Tibial nerve (tissue), 4 donors: ENCODE data around the gene PREP. TPM values are rescaled to one million over a fixed set of nuclear protein-coding genes. Genes with fewer than 3 reads are reported as not detected.
A peak's percentile ranks its signal among the peaks of the same experiment; 100 is the strongest.

ENCODE experiments used
- DNase-seq, 2 donors: peaks; one replicate each; pipeline ENCODE4 v3.0.0-alpha.2; 2019; ENCODE audit warnings: low spot score in 2 of 2
- H3K27ac ChIP-seq, 4 donors: fragments of 200-600 bp; sonication (generic) in 3 of 4; one replicate each; pipeline ENCODE4 v1.5.1; 2017 to 2019; ENCODE audit warnings: mild to moderate bottlenecking in 1 of 4
- H3K27me3 ChIP-seq, 2 donors: fragments of 200-600 bp; sonication (generic) in 1 of 2; one replicate each; pipeline versions ENCODE4 v1.5.1 to v1.6.0; 2017 to 2019
- H3K36me3 ChIP-seq, 3 donors: fragments of 200-600 bp; sonication (generic); one replicate each; pipeline ENCODE4 v1.5.1; 2018 to 2019
- H3K4me1 ChIP-seq, 4 donors: fragments of 200-600 bp; sonication (generic) in 3 of 4; one replicate each; pipeline ENCODE4 v1.5.1; 2017 to 2019
- H3K4me3 ChIP-seq, 4 donors: fragments of 200-600 bp; sonication (generic) in 3 of 4; one replicate each; pipeline ENCODE4 v1.5.1; 2017 to 2019; ENCODE audit warnings: mild to moderate bottlenecking in 1 of 4, moderate library complexity in 1 of 4
- H3K9me3 ChIP-seq, 4 donors: fragments of 200-600 bp; sonication (generic) in 3 of 4; one replicate each; pipeline ENCODE4 v1.5.1; 2017 to 2019
- EP300 ChIP-seq, 2 donors: sonication (generic); formaldehyde crosslinking; IDR thresholded peaks; one replicate each; pipeline ENCODE4 v1.6.1; 2017; ENCODE audit warnings: antibody characterized with exemption in 2 of 2, mild to moderate bottlenecking in 1 of 2
- POLR2A ChIP-seq, 2 donors: fragments of 450-650 bp; IDR thresholded peaks; one replicate each; pipeline ENCODE4 v1.6.1; 2017; ENCODE audit warnings: antibody characterized with exemption in 2 of 2, mild to moderate bottlenecking in 2 of 2, moderate library complexity in 2 of 2
- WGBS, 2 donors: methylation state at CpG; one replicate each; pipeline ENCODE4 v1.1.5; 2018; 5-methylcytosine and 5-hydroxymethylcytosine counted together
- total RNA-seq, 4 donors: library from RNA; depleted of rRNA; stranded (reverse); fragments of >200 nt; gene quantifications; one replicate each; pipeline ENCODE4 v1.1.0, GENCODE V29; 2016
- TF ChIP-seq, protein P1 (sequence below), 5 experiments: fragments of 200-600 bp in 3 of 5; fragments of 450-650 bp in 2 of 5; sonication (generic) in 3 of 5; IDR thresholded peaks; one replicate each; pipeline ENCODE4 v1.5.1; 2016 to 2019; ENCODE audit warnings: antibody characterized with exemption in 5 of 5, mild to moderate bottlenecking in 3 of 5, moderate library complexity in 2 of 5

PREP gene
- total RNA-seq, 4 donors from 2014 or later = 19.7 to 21.9 (median 21.6) TPM

DNA sequence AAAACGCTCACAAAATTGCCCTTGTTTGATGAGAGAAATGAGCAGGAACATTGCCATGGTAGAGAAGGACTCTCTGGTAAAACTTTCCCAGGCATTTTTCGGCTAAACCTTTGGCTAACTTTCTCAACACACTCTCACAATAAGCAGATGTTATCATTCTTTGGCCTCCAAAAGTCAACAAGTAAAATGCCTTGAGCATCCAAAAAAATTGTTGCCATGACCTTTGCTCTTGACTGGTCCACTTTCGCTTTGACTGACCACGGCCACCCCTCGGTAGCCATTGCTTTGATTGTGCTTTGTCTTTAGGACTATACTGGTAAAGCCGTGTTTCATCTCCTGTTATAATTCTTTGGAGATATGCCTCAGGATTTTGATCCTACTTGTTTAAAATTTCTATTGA, 41.1 kb upstream of the PREP start:
- TF ChIP-seq, protein P1, sequence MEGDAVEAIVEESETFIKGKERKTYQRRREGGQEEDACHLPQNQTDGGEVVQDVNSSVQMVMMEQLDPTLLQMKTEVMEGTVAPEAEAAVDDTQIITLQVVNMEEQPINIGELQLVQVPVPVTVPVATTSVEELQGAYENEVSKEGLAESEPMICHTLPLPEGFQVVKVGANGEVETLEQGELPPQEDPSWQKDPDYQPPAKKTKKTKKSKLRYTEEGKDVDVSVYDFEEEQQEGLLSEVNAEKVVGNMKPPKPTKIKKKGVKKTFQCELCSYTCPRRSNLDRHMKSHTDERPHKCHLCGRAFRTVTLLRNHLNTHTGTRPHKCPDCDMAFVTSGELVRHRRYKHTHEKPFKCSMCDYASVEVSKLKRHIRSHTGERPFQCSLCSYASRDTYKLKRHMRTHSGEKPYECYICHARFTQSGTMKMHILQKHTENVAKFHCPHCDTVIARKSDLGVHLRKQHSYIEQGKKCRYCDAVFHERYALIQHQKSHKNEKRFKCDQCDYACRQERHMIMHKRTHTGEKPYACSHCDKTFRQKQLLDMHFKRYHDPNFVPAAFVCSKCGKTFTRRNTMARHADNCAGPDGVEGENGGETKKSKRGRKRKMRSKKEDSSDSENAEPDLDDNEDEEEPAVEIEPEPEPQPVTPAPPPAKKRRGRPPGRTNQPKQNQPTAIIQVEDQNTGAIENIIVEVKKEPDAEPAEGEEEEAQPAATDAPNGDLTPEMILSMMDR (IDR thresholded peaks at IDR 0.05) = no peak
- TF ChIP-seq POLR2A (IDR thresholded peaks at IDR 0.05) = no peak
- Histone ChIP-seq H3K4me3 (no peak overlapping the region), H3K27me3 (no peaks in the 10 kb centered on the region), H3K4me1 (no peaks in the 10 kb centered on the region), H3K9me3 (no peaks in the 10 kb centered on the region), H3K27ac (no peak overlapping the region), H3K36me3 (no peaks in the 10 kb centered on the region)
- WGBS, 2 donors = 81 to 84% methylated on average over 6 of the region's 6 CpGs
- DNase-seq = no peak

- Histone ChIP-seq H3K27ac (no peak overlapping the region), H3K36me3 (no peaks in the 10 kb centered on the region), H3K9me3 (no peaks in the 10 kb centered on the region), H3K27me3 (no peaks in the 10 kb centered on the region), H3K4me3 (no peak overlapping the region), H3K4me1 (no peaks in the 10 kb centered on the region)
- DNase-seq = no peak
- WGBS, 2 donors = 55 to 72% methylated on average over 1 of the region's 1 CpG
- TF ChIP-seq, protein P1 (IDR thresholded peaks at IDR 0.05) = no peak
- TF ChIP-seq POLR2A (IDR thresholded peaks at IDR 0.05) (no peak), EP300 (IDR thresholded peaks at IDR 0.05) (no peak)
Observed at GRCh38 chr6:105442369-105442768, 39.5 kb upstream of the PREP start.

- no peak for DNase-seq
- Histone ChIP-seq H3K27ac (no peak overlapping the region), H3K4me1 (no peaks in the 10 kb centered on the region), H3K4me3 (no peak overlapping the region), H3K36me3 (no peaks in the 10 kb centered on the region), H3K27me3 (no peaks in the 10 kb centered on the region), H3K9me3 (no peaks in the 10 kb centered on the region)
- TF ChIP-seq POLR2A (IDR thresholded peaks at IDR 0.05) (no peak), EP300 (IDR thresholded peaks at IDR 0.05) (no peak)
- 85 to 89% methylated on average over 2 of the region's 2 CpGs for WGBS, 2 donors
Observed at GRCh38 chr6:105437236-105437635, 34.4 kb upstream of the PREP start.

DNA sequence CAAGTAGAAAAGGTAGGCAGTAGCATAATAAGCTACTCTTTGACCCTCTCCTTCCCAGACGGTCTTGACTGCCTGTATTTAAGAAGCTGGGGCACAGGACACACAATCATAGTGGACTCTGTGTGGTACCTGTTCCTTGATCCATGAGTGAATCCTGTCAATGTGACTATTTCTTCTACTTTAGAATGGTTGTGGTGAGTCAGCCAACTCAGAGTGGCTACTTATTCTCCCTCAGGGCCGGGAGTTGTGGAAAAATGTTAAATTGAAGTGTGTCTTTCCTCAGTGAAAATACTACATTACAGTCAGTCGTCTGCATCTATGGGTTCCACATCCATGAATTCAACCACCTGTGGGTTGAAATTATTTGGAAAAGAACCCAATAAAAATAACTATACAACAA, 30.8 kb upstream of the PREP start:
- Histone ChIP-seq H3K4me1 (peaks cover 0 to 12% (median 0%) of the 10 kb centered on the region in 4 donors), H3K27me3 (no peaks in the 10 kb centered on the region), H3K9me3 (no peaks in the 10 kb centered on the region), H3K36me3 (no peaks in the 10 kb centered on the region), H3K4me3 (no peak overlapping the region), H3K27ac (no peak overlapping the region)
- DNase-seq = no peak
- no peak for TF ChIP-seq EP300 (IDR thresholded peaks at IDR 0.05)
- TF ChIP-seq POLR2A (IDR thresholded peaks at IDR 0.05) = no peak
- TF ChIP-seq, protein P1 (IDR thresholded peaks at IDR 0.05) = no peak
- WGBS, 2 donors = 81 to 84% methylated on average over 3 of the region's 3 CpGs

DNA sequence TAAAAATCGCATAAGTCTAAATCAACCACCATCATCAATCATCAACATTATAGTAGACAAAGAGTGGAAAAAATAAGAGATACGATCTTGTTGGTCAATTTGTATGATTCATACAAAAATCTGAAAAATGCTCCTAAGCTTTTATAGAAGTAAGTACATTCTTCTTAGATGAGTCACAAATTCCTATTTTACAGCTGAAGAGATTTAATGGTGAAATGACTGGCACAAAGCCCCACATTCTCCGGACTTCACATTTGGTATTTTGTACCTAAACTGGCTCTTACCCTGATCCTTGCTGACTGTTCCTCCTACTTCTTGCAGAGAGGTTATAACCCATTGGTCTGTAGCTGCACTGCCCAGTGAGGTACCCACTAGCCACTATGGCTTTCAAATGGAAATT, 29.9 kb upstream of the PREP start:
- no peaks in the 10 kb centered on the region for H3K36me3 ChIP-seq
- no peak for DNase-seq
- H3K27me3 ChIP-seq = no peaks in the 10 kb centered on the region
- no peaks in the 10 kb centered on the region for H3K9me3 ChIP-seq
- TF ChIP-seq, protein P1 (IDR thresholded peaks at IDR 0.05) = no peak
- no peak overlapping the region for H3K4me3 ChIP-seq
- WGBS, 2 donors = 43 to 46% methylated on average over 3 of the region's 3 CpGs
- no peak overlapping the region for H3K27ac ChIP-seq
- peaks cover 0 to 21% (median 0%) of the 10 kb centered on the region in 4 donors for H3K4me1 ChIP-seq

DNA sequence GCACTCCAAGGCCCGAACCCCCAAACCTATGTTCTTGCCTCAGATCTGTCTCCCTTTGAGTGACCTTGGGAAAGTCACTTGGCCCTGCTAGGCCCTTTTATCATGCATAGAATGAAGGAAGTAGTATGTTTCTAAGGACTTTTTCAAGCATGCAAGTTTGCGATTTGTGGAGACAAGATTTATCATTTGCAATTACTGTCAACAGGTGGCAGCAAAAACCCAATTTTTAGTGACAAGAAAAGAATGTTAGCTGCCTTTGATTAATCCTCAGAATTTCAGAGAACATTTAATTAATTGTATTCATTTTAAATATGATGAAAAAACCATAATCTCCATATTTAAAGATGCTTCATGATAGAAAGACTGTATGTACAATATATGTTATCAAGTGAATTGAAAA, 28.3 kb upstream of the PREP start:
- H3K4me1 ChIP-seq = peaks cover 0 to 24% (median 0%) of the 10 kb centered on the region in 4 donors
- H3K36me3 ChIP-seq = no peaks in the 10 kb centered on the region
- no peak overlapping the region for H3K4me3 ChIP-seq
- DNase-seq = peak in 1 of 2 donors; percentile 57
- TF ChIP-seq POLR2A (IDR thresholded peaks at IDR 0.05) = no peak
- TF ChIP-seq, protein P1 (IDR thresholded peaks at IDR 0.05) = peak; percentile 48 to 72 (median 52)
- 20 to 30% methylated on average over 2 of the region's 2 CpGs for WGBS, 2 donors
- H3K27ac ChIP-seq = no peak overlapping the region
- H3K9me3 ChIP-seq = no peaks in the 10 kb centered on the region
- no peaks in the 10 kb centered on the region for H3K27me3 ChIP-seq
